NCI-H2196 treated with DMSO at 0.1 percent for 48 hours (cell line): ENCODE data around the gene ST8SIA1.

ENCODE experiments used
- DNase-seq: peaks from one replicate; lab custom pipeline; 2025; ENCODE audit not compliant: unreplicated experiment; lab: John Stamatoyannopoulos, UW

The ST8SIA1 gene

DNA sequence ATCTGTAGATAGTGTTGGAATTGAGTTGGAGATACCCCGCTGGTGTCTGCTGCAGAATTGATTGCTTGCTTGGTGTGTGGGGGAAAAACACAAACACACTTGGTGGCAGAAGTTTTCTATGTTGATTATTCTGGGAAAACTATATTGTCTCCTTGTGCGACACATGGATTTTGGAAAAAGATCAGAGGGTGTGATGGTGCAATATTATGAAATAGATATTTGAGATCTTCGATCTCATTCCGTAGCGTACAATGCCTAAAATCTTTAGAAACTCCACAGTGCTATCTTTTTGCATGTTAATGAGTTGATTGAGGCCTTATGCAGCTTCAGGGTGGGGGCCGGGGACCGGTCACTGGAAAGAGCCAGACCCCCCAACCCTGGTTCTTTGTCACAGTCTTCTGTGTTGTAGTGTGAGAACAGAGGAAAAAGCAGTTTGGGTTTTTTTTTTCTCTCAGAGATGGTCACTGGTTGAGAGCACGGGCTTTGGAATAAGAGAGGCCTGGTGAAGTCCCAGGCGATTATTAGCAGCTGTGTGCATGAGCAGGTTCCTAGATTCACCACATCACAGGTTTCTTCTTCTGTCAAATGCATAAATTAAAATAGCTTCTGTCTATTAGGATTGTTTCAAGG, 88.2 kb downstream of the ST8SIA1 start:
- no peak for DNase-seq

DNA sequence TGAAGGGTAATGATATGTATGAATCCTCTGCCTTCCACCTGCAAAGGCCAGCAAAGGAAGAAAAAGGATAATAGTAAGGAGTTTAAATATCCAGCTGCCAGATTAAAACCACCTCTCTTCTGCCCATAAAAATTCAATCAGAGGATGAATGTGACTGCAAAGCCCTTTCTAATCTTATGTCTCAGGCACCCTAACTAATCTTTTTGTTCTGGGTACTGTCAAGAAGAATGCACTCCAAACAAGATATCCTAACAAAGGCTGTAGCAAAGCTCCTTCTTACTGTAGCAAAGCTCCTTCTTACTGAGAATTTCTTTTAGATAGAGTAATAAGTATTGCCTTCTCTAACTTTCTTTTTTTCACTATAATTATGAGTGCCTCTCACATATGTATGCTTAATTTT, 91.8 kb downstream of the ST8SIA1 start:
- DNase-seq, result no peak

DNA sequence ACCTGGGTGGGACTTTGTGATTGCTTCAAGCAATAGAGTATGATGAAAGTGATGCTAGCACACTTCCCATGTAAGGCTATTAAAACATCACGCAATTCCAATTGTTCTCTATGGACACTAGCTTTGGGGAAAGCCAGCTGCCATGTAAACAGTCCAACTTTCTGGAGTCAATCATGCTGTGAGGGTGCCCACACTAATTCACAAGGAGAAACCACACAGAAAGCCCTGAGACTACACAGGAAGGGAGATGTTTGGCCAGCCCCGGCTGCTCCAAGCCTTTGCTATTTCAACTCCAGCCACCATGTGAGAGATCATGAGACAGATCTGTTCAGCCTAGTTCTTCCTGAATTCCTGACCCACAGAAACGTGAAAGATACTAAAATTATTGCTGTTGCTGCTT, 96.3 kb downstream of the ST8SIA1 start:
- no peak for DNase-seq

DNA sequence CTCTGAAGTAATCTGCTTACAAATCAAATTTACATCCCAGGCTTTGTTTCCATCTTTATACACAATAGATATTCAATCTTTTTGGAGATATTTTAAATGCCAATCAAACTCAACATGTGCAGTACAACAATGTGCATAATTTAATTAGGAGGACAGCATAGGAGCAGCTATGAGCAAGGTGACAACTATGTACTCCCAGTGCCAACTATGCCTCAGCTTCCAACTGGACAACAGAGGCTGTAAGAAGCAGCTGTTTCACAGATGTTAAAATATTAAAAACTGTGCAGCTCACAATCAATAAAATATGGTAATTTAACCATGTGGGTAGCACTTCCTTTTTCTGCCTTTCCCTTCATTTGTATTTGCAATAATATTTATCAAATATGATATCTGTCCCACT, 99.9 kb downstream of the ST8SIA1 start:
- DNase-seq, result no peak

DNA sequence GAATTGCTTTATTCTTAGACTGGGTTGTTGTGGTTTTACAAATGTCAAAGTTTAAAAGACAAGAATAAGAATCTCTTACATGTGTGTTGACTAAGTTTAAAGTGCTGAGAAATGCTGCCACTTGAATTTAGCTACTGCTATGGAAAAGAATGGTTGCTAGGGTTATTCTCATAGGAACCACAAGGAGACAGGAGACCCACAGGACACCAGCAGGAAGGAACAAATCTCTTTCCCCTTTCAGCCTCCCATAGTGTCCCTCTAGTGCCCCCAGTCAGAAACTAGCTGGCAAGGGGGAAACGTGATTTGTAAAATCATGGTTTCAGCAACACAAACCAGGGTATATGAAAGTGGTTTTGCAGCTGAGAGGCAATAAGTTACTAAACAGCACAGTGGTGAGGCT, 102.7 kb downstream of the ST8SIA1 start:
- no peak for DNase-seq

DNA sequence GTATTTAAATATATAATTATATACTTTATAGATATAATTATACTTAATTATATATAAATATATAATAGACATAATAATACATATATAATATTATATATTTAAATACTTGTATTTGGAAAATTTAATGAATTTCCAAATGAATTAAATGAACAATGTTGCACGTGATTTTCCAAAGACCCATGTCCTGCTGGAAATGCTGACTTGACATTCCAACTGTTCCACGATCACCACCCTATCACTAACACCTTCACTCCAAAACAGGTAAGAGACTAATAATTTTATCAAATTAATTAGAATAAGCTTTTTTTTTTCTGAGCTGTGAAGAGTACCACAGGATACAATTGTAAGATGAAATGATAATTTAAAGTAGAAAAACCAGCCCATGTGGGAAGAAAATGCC, 103.4 kb downstream of the ST8SIA1 start:
- no peak for DNase-seq

DNA sequence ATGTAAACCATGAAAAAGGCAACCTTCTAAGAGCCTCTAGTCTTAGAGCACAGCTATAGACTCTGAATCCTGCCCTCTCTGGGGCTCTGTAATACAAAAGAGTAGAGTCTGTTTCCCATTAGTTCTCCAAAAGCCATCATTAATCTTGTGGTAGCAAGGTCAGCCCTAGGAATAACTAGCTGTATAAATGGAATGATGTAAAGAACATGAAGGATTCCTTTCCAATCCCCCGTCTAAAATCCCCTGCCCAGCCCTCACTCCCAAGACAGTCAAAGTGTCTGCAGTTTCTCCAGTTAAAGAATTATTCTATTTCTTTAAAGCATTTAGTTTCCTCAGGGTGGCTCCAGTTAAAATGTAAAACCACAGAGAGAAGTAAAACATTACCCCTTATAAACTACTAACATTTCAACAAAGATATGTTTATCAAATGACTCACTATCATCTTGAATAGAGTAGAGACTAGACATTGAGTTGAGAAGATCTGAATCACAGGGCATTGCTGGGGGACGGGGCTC, 104.2 kb downstream of the ST8SIA1 start:
- no peak for DNase-seq

DNA sequence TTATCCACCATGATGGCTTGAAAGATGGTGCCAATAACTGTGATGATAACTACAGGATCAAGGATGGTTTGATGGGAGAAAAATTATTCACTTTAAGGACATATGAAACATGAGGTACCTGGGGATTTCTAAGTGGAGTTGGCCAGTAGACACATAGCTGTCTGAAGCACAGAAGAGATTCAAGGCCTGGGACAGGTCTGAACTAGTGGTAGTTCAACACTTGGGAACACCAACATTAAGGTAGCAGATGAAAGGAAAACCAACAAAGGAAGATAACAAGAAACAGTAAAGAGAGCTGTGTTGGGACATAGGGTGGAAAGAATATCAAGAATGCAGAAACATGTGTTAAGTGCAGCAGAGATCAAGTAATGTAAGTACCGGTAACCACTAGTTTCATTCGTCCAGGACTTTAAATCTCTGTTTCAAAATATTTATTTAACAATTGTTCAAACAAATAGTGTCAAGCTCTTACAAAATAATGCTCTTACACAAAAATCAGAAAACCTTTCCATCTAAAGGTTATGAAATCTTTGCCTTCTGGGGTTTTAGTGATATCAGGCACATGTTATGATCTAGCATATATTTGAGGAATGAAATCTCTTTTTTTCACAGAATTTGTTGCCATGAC, 104.7 kb downstream of the ST8SIA1 start:
- DNase-seq, result no peak

DNA sequence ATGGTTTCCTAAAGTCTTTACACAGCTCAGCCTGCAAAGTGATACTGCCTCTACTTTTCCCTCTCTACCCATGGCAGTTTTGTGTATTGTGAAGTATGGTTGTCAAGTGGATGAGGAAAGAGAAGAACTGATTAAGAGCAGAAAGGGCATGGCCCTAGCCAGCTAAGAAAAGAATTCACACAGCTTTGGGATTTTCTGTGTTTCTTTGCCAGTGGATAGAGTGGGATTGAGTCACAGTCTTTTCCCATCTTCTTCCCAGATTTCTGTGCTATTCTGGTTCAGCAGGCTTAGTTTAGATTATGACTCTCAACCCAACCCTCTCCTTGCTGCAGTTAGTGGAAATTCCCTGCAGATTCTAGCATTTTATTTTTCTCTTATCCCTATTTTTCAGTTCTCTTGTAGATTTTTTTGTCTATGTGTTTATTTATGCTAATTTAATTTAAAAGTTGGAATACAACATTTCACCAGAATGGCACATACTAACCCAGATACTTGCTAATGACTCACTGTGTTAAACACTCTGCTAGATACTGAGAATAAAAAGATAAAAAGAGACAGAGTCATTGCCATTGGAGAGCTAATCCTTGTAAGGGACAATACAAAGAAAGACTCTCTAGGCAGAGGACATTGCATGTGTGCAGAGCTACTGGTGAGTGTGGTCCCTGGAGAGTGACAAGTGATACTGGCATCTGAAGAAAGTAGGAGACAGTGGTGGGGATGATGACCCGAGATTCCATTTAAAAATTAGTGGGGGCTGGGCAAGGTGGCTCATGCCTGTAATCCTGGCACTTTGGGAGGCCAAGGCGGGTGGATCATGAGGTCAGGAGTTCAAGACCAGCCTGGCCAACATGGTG, 106.3 kb downstream of the ST8SIA1 start:
- DNase-seq, result no peak

DNA sequence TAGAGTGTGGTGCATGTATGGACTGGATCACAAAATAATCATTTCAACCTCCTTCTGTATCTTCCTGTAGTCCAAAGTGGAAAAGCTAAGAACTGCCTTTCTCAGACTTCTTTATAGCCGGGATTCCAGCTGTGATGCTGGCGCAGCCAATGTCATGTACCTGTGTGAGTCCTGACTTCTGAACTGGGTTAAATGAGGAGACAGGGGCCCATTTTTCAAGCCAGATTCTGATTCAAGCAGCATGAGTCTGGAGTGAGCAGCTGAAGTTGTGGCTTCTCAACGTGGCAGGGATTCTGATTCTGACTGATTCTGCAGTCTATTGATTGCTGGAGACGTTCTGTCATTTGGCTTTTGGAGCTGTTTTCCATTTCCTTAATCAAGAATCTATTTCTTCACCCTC, 111.2 kb downstream of the ST8SIA1 start:
- no peak for DNase-seq

DNA sequence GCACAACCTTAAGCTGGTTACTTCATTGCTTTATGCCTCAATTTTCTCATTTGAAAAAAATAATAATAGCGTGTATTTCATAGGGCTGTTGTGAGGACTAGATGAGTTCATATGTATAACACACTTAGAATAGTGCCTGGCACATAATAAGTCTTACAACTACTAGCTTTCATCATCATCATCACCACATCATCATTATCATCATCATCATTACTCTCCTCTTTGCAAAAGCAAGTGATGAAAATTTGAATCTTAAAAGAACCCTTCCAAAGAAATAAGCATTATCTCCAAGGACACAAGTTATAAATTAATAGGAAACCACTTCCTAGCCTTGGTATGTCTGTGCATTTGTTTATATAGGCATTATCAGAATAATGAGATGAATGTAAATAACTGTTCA, 117.0 kb downstream of the ST8SIA1 start:
- no peak for DNase-seq

DNA sequence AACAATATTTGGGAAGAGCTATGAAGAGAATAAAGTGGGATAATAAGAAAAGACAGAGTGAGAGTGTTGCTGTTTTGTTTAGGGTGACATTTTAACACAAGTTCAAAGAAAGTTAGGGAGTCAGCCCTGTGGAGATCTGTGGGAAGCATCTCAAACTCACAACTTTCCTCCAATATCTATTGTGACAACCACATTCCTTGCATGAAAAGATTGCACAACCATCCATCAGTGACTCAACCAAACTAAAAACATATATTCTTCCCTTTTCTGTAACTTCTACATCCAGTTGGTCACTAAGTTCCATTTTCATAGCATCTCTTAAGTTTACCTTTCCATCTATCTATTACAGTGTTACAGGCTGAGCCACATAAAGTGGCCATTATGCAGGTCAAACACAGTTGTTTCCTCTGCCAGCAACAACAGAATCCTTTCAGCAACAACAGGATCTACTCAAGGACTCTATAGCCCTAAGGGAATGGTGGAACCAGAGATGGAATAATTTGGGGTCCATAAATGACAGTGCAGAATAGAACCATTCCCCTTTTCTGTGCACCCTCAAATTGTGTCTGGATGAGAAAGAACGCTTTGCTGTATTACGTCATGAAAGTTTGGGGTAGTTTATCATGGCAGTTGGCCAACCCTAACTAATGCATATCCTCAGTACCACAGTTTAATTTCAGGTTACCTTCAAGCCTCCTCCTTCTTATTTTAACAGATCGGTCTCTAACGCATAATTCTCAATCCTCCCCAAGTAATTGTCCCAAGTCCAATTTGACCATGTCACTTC, 118.8 kb downstream of the ST8SIA1 start:
- DNase-seq, result no peak

DNA sequence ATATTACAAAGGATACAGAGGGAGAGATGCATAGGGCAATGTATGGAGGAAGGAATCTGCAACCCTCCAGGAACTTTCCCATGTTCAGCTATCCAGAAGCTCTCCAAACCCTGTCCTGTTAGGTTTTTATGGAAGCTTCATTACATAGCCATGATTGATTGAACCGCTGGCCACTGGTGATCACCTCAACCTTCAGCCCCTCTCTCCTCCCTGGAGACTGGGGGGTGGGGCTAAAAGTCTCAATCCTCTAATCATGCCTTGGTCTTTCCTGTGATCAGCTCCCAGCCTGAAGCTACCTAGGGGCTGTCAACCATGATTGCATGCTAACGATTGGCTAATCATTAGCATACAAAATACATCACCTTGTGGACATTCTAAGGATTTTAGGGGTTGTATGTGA, 123.4 kb downstream of the ST8SIA1 start:
- no peak for DNase-seq

DNA sequence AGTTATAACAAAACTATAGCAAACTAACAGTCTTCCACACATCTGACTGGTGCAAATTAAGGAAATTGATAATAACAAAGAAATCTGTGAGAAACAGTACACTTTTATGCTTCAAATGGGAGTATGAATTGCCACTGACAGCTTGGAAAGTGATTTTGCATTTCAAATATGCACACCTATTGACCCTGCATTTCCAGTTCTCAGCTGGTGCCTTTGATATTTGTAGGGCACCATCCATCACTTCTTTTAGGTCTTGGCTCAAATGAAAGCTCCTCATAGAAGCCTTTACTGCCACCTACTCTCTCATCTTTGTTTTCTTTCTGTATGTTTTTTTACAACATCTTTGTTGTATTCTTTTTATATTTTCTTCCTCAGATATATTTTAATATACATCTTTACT, 125.1 kb downstream of the ST8SIA1 start:
- DNase-seq, result no peak

DNA sequence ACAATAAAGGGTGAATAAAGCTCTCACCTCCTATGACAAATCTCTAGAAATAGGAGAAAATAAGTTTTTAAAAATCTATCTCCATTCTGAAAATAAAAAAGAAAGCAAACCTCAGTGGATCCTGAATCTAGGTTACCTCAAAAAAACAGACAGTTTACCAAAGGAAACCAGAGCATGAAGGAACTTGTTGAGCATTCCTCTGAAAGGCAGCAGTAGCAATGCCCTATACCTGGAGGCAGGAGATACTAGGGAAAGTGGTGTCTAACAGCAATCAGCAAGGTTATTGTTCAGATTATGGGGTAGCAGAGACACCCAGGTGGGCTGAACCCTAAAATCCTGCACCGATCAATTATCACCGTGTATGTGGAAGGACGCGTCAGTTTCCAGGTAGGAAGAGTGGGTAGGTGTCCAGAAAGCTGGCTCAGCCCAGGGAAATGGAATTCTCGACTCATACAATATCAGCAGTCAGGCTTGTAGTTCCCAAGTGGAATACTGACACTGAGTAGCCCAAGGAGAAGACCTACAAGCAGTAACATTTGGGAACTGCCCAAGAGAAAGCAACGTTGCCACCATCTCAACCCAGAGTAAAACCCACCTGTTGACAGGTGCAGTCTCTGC, 128.3 kb downstream of the ST8SIA1 start:
- DNase-seq, result no peak

DNA sequence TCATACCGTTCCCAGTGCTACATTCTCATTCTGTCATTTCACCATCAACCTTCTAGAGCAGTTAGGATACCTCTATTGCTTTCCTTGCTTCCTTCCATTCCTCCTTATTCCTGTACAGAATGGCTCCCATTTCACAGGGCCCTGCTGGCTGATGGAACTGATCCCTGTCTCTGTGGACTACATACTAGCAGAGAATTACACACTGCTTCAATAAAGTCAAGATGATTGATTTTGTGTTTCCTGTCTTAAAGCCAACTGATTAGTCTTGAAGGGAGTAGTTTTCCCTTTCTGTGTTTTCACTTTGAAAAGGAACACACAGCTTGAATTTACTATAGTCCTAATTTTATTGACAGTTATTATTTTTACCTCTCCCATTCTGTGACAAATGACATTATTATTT, 130.1 kb downstream of the ST8SIA1 start:
- DNase-seq, result no peak

DNA sequence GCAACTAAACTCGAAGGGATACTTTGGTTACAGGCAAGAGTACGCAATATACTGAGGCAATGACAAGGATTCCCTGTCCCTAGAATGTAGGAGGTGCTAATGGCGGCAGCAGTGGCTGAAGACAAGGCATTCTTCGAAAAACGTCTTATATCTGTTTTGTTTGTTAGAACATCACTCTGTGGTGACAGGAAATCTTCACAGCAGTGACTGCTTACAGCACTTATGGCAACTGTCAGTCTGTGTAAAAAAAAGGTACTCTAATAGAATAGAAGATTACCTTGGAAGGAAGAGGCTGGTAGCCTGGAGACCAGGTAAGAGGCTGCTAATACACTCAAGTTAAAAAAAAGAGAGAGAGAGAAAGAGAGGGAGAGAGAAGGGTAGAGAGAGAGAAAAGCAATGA, 131.7 kb downstream of the ST8SIA1 start:
- DNase-seq, result no peak

DNA sequence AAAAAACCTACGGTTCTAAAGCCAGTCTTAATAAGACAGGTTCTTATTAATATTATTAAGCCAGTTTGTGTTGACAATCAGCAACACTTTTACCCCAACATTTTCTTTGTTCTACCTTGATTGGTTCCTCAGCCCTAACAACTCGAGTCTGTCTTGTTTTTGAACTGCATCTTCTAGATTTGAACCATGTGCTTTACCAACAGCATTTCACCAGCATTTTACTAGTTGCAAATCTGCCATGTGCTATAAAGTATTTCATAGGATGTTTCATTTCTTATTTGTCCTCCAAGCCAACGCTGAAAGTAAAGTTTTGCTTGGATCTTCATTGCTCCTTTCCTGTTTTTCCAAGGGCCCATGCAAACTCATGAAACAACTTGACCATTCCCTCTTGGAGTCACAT, 133.4 kb downstream of the ST8SIA1 start:
- DNase-seq, result no peak

DNA sequence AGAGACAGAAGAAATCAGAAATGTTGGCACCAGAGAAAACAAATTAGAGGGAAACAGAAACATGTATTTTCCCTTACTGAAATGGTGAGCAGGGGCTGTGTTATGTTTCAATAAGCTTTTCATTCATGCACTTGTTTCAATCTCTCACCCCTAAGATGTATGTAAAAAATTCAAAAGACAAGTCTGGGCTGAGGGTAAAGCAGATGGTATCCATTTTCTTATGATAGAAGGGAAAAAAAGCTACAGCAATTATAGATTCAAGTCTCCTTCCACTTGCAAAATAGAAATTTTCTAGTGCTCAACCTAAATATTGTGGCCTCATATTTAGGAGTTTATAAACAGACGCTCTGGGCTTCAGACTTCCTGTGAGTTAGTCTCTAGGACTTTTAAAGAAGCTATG, 138.3 kb downstream of the ST8SIA1 start:
- DNase-seq, result no peak

DNA sequence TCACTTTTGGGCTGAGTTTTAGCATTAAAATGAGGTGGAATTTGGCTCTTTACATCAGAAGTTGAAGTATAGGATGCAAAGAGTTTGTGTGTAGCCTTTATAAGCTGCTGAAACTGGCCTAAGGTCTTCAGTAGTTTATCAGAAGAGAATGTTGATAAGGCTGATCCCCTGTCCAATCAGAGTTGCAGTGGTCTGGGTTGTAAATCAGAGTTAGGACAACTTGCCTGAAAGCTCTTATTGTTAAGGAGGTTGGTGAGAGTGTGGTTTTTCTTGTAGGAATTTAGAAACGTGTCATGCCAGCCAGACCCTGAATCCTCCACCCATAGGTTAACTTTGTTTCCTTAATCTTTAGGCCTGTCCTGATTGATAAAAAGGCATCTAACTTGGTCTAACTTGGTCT, 143.5 kb downstream of the ST8SIA1 start:
- no peak for DNase-seq

DNA sequence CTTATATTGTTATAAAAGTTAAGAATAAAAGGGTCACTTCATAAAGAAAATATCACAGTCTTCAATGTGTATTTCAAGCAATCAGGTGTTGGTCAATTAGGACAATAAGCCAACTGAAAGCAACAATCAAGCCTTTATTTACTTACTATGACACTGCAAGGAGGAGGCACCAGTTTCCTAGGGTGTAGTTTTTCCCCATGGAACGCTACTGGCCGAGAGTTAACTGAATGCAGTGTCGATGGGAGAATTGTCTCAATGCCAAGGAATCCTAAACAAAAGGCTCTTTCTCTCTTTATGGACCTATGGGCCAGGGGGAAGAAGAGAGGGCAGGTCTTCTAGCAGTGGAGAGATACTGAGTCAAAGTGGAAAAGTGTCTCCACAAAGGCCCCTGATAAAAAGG, 146.1 kb downstream of the ST8SIA1 start:
- no peak for DNase-seq
